ENCODE results near the gene COL25A1. TPM values are rescaled to one million over a fixed set of nuclear protein-coding genes. Genes with fewer than 3 reads are reported as not detected.

COL25A1 gene
- total RNA-seq, 1 experiment from 2014 or later, result not detected

DNA sequence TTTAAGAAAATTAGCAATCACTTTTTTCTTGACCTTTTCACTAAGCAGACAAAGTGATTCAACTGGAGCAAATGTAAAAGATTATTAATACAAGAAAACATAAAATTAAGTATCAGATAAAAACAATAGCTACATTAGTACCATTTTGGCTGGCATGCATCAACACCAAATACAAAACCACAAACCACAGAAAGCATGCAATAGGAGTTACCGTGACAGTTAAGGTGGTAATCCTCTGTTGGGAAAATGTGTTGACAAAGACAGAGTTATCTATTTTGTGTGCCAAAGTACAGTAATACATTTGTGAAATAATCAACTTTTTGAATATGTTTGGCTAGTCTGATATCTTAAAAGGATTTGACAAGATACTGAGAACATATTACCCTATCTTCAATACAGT lies 449.8 kb downstream of the COL25A1 start:
- in situ Hi-C loops (cut with HindIII; ENCODE audit: low pct_unique_long_range_greater_than_20kb, low sequenced_read_pairs), result no loop called here
- Histone ChIP-seq H3K4me1 (ENCODE audit: control insufficient read depth, insufficient read depth, low read length) (no peaks in the 10 kb centered on the region), H3K4me3 (ENCODE audit: low read depth in 2 of 2, low read length in 2 of 2) (no peak overlapping the region), H3K9me3 (ENCODE audit: control insufficient read depth, insufficient read depth, low read depth, low read length) (no peaks in the 10 kb centered on the region), H3K27ac (ENCODE audit: low read length) (no peak overlapping the region), H3K36me3 (ENCODE audit: control insufficient read depth, insufficient read depth, low read length) (no peaks in the 10 kb centered on the region), H3K27me3 (ENCODE audit: control insufficient read depth, insufficient read depth, low read length) (no peaks in the 10 kb centered on the region)
- intact Hi-C loops (cut with micrococcal nuclease; ENCODE audit: unreplicated experiment), result no loop called here
- BruUV-seq (replicated peaks), result no TSS peak
- no peak for DNase-seq (ENCODE audit: low read depth, low spot score)
- TF ChIP-seq POLR2AphosphoS5 (IDR thresholded peaks at IDR 0.05; ENCODE audit: low read depth, low read length) (no peak), TCF7L2 (IDR thresholded peaks at IDR 0.05; ENCODE audit: low read depth, low read length) (no peak), SIN3A (IDR thresholded peaks at IDR 0.05; ENCODE audit: borderline replicate concordance, insufficient read depth, low read depth, low read length) (no peak)
- TF ChIP-seq, protein P1, sequence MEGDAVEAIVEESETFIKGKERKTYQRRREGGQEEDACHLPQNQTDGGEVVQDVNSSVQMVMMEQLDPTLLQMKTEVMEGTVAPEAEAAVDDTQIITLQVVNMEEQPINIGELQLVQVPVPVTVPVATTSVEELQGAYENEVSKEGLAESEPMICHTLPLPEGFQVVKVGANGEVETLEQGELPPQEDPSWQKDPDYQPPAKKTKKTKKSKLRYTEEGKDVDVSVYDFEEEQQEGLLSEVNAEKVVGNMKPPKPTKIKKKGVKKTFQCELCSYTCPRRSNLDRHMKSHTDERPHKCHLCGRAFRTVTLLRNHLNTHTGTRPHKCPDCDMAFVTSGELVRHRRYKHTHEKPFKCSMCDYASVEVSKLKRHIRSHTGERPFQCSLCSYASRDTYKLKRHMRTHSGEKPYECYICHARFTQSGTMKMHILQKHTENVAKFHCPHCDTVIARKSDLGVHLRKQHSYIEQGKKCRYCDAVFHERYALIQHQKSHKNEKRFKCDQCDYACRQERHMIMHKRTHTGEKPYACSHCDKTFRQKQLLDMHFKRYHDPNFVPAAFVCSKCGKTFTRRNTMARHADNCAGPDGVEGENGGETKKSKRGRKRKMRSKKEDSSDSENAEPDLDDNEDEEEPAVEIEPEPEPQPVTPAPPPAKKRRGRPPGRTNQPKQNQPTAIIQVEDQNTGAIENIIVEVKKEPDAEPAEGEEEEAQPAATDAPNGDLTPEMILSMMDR (IDR thresholded peaks at IDR 0.05), result no peak
- TF ChIP-seq, protein P2, sequence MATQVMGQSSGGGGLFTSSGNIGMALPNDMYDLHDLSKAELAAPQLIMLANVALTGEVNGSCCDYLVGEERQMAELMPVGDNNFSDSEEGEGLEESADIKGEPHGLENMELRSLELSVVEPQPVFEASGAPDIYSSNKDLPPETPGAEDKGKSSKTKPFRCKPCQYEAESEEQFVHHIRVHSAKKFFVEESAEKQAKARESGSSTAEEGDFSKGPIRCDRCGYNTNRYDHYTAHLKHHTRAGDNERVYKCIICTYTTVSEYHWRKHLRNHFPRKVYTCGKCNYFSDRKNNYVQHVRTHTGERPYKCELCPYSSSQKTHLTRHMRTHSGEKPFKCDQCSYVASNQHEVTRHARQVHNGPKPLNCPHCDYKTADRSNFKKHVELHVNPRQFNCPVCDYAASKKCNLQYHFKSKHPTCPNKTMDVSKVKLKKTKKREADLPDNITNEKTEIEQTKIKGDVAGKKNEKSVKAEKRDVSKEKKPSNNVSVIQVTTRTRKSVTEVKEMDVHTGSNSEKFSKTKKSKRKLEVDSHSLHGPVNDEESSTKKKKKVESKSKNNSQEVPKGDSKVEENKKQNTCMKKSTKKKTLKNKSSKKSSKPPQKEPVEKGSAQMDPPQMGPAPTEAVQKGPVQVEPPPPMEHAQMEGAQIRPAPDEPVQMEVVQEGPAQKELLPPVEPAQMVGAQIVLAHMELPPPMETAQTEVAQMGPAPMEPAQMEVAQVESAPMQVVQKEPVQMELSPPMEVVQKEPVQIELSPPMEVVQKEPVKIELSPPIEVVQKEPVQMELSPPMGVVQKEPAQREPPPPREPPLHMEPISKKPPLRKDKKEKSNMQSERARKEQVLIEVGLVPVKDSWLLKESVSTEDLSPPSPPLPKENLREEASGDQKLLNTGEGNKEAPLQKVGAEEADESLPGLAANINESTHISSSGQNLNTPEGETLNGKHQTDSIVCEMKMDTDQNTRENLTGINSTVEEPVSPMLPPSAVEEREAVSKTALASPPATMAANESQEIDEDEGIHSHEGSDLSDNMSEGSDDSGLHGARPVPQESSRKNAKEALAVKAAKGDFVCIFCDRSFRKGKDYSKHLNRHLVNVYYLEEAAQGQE (IDR thresholded peaks at IDR 0.05; ENCODE audit: insufficient read depth in 1 of 2, low read depth in 2 of 2, low read length in 1 of 2), result no peak
- CTCF ChIA-PET, result no interaction called here
- no peak for ATAC-seq
- POLR2A ChIA-PET, result no interaction called here

DNA sequence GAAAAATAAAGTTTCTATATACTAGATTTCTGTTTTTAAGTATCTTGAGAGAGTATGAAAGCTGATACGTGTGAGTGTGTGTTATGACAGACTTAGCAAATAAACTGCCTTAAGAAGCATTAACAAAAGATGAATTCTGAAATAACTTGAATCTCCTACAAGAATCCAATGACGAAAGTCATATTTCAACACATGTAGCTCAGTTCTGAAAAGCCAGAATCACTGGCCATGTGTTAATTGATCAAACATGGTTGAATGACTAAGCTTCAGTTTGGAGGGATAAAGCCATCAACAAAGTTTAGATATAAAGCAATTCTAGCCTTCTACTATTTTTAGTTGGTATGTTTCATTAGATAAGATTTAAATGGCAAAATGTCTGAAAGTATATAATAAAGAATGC lies 451.1 kb downstream of the COL25A1 start:
- no peaks in the 10 kb centered on the region for H3K36me3 ChIP-seq (ENCODE audit: control insufficient read depth, insufficient read depth, low read length)
- H3K4me3 ChIP-seq (ENCODE audit: low read depth in 2 of 2, low read length in 2 of 2), result no peak overlapping the region
- CTCF ChIA-PET, result no interaction called here
- no peak for DNase-seq (ENCODE audit: low read depth, low spot score)
- no peak for ATAC-seq
- no peaks in the 10 kb centered on the region for H3K9me3 ChIP-seq (ENCODE audit: control insufficient read depth, insufficient read depth, low read depth, low read length)
- H3K27ac ChIP-seq (ENCODE audit: low read length), result no peak overlapping the region
- no peak for TF ChIP-seq SIN3A (IDR thresholded peaks at IDR 0.05; ENCODE audit: borderline replicate concordance, insufficient read depth, low read depth, low read length)
- TF ChIP-seq TCF7L2 (IDR thresholded peaks at IDR 0.05; ENCODE audit: low read depth, low read length), result no peak
- TF ChIP-seq, protein P2 (IDR thresholded peaks at IDR 0.05; ENCODE audit: insufficient read depth in 1 of 2, low read depth in 2 of 2, low read length in 1 of 2), result no peak
- TF ChIP-seq, protein P1 (IDR thresholded peaks at IDR 0.05), result no peak
- no peak for TF ChIP-seq POLR2AphosphoS5 (IDR thresholded peaks at IDR 0.05; ENCODE audit: low read depth, low read length)
- BruUV-seq (replicated peaks), result no TSS peak
- no peaks in the 10 kb centered on the region for H3K27me3 ChIP-seq (ENCODE audit: control insufficient read depth, insufficient read depth, low read length)
- intact Hi-C loops (cut with micrococcal nuclease; ENCODE audit: unreplicated experiment) (no loop called here), in situ Hi-C loops (cut with HindIII; ENCODE audit: low pct_unique_long_range_greater_than_20kb, low sequenced_read_pairs) (no loop called here)
- no peaks in the 10 kb centered on the region for H3K4me1 ChIP-seq (ENCODE audit: control insufficient read depth, insufficient read depth, low read length)
- POLR2A ChIA-PET, result no interaction called here

All from Panc1 (cell line).